Fibroblast of skin of scalp (primary cell): ENCODE measurements around the gene FLYWCH2. TPM values are rescaled to one million over a fixed set of nuclear protein-coding genes. Genes with fewer than 3 reads are reported as not detected.

ENCODE experiments used
- DNase-seq: peaks from one replicate; pipeline ENCODE4 v3.0.0-alpha.2; 2013
- polyA plus RNA-seq, 2 experiments: library from polyadenylated mRNA; unstranded; fragments of 120-200 nt; gene quantifications; one replicate each; pipeline ENCODE4 v1.2.1, GENCODE V29; 2013; ENCODE audit not compliant: insufficient read length in 2 of 2

Gene FLYWCH2
- 46.7 TPM for polyA plus RNA-seq (2013, experiment 1 of 2; ENCODE audit: insufficient read length)
- 43.9 TPM for polyA plus RNA-seq (2013, experiment 2 of 2; ENCODE audit: insufficient read length)

GRCh38 chr16:2882650-2883457, at the start of gene FLYWCH2:
TSS of gene FLYWCH2 (plus strand) at chr16:2883215. CDS start at chr16:2896450, 13,235 bp downstream.
- DNase-seq: peak; percentile 99

GRCh38 chr16:2833776-2834175, 49.2 kb upstream of the FLYWCH2 start:
- no peak for DNase-seq

- no peak for DNase-seq
These were observed 48.0 kb upstream of the FLYWCH2 start for GRCh38 chr16:2834968-2835367.

- DNase-seq: peak; percentile 96
These were observed 47.1 kb upstream of the FLYWCH2 start for GRCh38 chr16:2835638-2836493.

GRCh38 chr16:2836646-2837508, 46.1 kb upstream of the FLYWCH2 start:
- peak; percentile 5 for DNase-seq

- peak; percentile 75 for DNase-seq
These were observed 44.1 kb upstream of the FLYWCH2 start for GRCh38 chr16:2838928-2839327.

GRCh38 chr16:2839650-2840450, 43.2 kb upstream of the FLYWCH2 start:
- no peak for DNase-seq

GRCh38 chr16:2840914-2841313, 42.1 kb upstream of the FLYWCH2 start:
- no peak for DNase-seq

GRCh38 chr16:2841606-2842339, 41.2 kb upstream of the FLYWCH2 start:
- no peak for DNase-seq

- DNase-seq: peak; percentile 49
These were observed 40.5 kb upstream of the FLYWCH2 start for GRCh38 chr16:2842340-2843000.

GRCh38 chr16:2843526-2843925, 39.5 kb upstream of the FLYWCH2 start:
- no peak for DNase-seq

- DNase-seq: no peak
These were observed 37.9 kb upstream of the FLYWCH2 start for GRCh38 chr16:2845116-2845515.

GRCh38 chr16:2846511-2847310, 36.3 kb upstream of the FLYWCH2 start:
- DNase-seq: no peak

- no peak for DNase-seq
These were observed 33.9 kb upstream of the FLYWCH2 start for GRCh38 chr16:2848933-2849725.

GRCh38 chr16:2852003-2852730, 30.8 kb upstream of the FLYWCH2 start:
- no peak for DNase-seq

GRCh38 chr16:2852731-2853507, 30.1 kb upstream of the FLYWCH2 start:
- no peak for DNase-seq

- DNase-seq: no peak
These were observed 29.4 kb upstream of the FLYWCH2 start for GRCh38 chr16:2853531-2854073.
